ENCODE data around the gene TMEM107. TPM values are rescaled to one million over a fixed set of nuclear protein-coding genes. Genes with fewer than 3 reads are reported as not detected.

The TMEM107 gene
- total RNA-seq, 4 donors from 2014 or later, result 12.7 to 21.7 (median 15.5) TPM

GRCh38 chr17:8122924-8123694 is 53.1 kb downstream of the TMEM107 start:
- Histone ChIP-seq H3K27me3 (peaks cover 0 to 61% (median 2%) of the 10 kb centered on the region in 4 donors), H3K36me3 (no peaks in the 10 kb centered on the region), H3K9me3 (no peaks in the 10 kb centered on the region), H3K4me1 (peaks cover 57 to 89% (median 69%) of the 10 kb centered on the region in 3 donors), H3K27ac (peak overlapping the region in 2 of 4 donors; percentile 43 to 44), H3K4me3 (peak overlapping the region; percentile 30 to 74 (median 62))
- TF ChIP-seq, protein P1, sequence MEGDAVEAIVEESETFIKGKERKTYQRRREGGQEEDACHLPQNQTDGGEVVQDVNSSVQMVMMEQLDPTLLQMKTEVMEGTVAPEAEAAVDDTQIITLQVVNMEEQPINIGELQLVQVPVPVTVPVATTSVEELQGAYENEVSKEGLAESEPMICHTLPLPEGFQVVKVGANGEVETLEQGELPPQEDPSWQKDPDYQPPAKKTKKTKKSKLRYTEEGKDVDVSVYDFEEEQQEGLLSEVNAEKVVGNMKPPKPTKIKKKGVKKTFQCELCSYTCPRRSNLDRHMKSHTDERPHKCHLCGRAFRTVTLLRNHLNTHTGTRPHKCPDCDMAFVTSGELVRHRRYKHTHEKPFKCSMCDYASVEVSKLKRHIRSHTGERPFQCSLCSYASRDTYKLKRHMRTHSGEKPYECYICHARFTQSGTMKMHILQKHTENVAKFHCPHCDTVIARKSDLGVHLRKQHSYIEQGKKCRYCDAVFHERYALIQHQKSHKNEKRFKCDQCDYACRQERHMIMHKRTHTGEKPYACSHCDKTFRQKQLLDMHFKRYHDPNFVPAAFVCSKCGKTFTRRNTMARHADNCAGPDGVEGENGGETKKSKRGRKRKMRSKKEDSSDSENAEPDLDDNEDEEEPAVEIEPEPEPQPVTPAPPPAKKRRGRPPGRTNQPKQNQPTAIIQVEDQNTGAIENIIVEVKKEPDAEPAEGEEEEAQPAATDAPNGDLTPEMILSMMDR (IDR thresholded peaks at IDR 0.05), result no peak
- TF ChIP-seq POLR2A (IDR thresholded peaks at IDR 0.05), result no peak
- DNase-seq, result no peak
- intact Hi-C loops (cut with DNase I), result no loop called here
- WGBS, 2 donors, result 1% methylated on average over 41 to 47 of the region's 55 CpGs

Other genes starting within 250 kb of the TMEM107 start
- gene KCNAB3, start 246.5 kb downstream of the TMEM107 start, total RNA-seq, result 1 to 10 TPM in 1 of 4 donors, under 1 TPM in 1, not detected in 2; 0.95 to 1.1 TPM
- gene TRAPPC1, start 244.4 kb downstream of the TMEM107 start, total RNA-seq, result 10 to 100 TPM; 31.3 to 71.1 (median 40.3) TPM
- gene CNTROB, start 244.2 kb downstream of the TMEM107 start, total RNA-seq, result 10 to 100 TPM; 12.4 to 21.4 (median 13.5) TPM
- not detected for gene GUCY2D, start 173.8 kb downstream of the TMEM107 start, total RNA-seq
- 100 to 1,000 TPM in 1 of 4 donors, 10 to 100 TPM in 3; 24.0 to 104 (median 50.5) TPM for gene ALOX15B, start 137.3 kb downstream of the TMEM107 start, total RNA-seq
- 10 to 100 TPM in 2 of 4 donors, 1 to 10 TPM in 1, under 1 TPM in 1; 0.76 to 34.6 (median 10.8) TPM for gene ALOX12B, start 88.7 kb downstream of the TMEM107 start, total RNA-seq
- gene ALOXE3, start 57.9 kb downstream of the TMEM107 start, total RNA-seq, result 1 to 10 TPM in 2 of 4 donors, under 1 TPM in 1, not detected in 1; 0.30 to 8.8 (median 2.2) TPM
- gene HES7, start 52.3 kb downstream of the TMEM107 start, total RNA-seq, result not detected
- 10 to 100 TPM; 33.6 to 95.0 (median 56.3) TPM for gene PER1, start 24.0 kb downstream of the TMEM107 start, total RNA-seq
- 10 to 100 TPM in 3 of 4 donors, 1 to 10 TPM in 1; 6.2 to 20.4 (median 12.0) TPM for gene VAMP2, start 13.4 kb downstream of the TMEM107 start, total RNA-seq
- 10 to 100 TPM in 3 of 4 donors, 1 to 10 TPM in 1; 8.8 to 16.5 (median 13.4) TPM for gene BORCS6, start 13.8 kb upstream of the TMEM107 start, total RNA-seq
- 10 to 100 TPM; 11.2 to 43.7 (median 20.3) TPM for gene AURKB, start 34.2 kb upstream of the TMEM107 start, total RNA-seq
- 10 to 100 TPM in 2 of 4 donors, 1 to 10 TPM in 2; 3.2 to 16.4 (median 11.0) TPM for gene CTC1, start 71.7 kb upstream of the TMEM107 start, total RNA-seq
- 10 to 100 TPM in 3 of 4 donors, 1 to 10 TPM in 1; 8.7 to 23.0 (median 17.9) TPM for gene PFAS, start 72.9 kb upstream of the TMEM107 start, total RNA-seq
- gene RANGRF, start 112.3 kb upstream of the TMEM107 start, total RNA-seq, result 10 to 100 TPM in 3 of 4 donors, 1 to 10 TPM in 1; 7.8 to 15.4 (median 12.6) TPM
- 1 to 10 TPM in 2 of 4 donors, under 1 TPM in 2; 0.29 to 1.3 (median 1.1) TPM for gene SLC25A35, start 119.0 kb upstream of the TMEM107 start, total RNA-seq
- 1 to 10 TPM in 3 of 4 donors, under 1 TPM in 1; 0.27 to 7.6 (median 2.9) TPM for gene ARHGEF15, start 133.9 kb upstream of the TMEM107 start, total RNA-seq
- not detected for gene ODF4, start 163.5 kb upstream of the TMEM107 start, total RNA-seq
- 1,000 to 10,000 TPM; 3,032 to 5,420 (median 3,306) TPM for gene RPL26, start 206.8 kb upstream of the TMEM107 start, total RNA-seq
- gene RNF222, start 221.4 kb upstream of the TMEM107 start, total RNA-seq, result 10 to 100 TPM in 3 of 4 donors, 1 to 10 TPM in 1; 8.1 to 21.8 (median 14.9) TPM

Measured in esophagus squamous epithelium (tissue), 5 donors.